ENCODE measurements around the gene PON2.

DNA sequence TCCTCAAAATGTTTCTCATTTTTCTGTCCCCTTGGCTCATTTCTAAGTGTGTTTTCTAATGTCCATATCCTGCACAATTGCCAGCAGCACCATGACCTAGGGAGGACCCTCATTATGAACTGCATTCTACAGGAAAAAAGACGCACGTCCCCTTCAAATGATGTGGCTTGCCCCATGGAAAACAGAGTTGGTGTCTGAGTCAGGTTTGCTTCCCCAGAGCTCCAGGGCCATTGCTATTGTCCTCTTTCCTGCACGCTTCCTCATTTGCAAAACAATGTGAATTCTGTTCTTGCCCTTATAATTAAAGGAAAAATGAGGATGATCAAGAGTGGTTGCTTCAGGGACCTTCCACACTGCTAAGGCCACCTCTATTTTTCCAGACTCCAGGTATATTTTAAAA lies 36.2 kb upstream of the PON2 start:
- TF ChIP-seq, protein P1, sequence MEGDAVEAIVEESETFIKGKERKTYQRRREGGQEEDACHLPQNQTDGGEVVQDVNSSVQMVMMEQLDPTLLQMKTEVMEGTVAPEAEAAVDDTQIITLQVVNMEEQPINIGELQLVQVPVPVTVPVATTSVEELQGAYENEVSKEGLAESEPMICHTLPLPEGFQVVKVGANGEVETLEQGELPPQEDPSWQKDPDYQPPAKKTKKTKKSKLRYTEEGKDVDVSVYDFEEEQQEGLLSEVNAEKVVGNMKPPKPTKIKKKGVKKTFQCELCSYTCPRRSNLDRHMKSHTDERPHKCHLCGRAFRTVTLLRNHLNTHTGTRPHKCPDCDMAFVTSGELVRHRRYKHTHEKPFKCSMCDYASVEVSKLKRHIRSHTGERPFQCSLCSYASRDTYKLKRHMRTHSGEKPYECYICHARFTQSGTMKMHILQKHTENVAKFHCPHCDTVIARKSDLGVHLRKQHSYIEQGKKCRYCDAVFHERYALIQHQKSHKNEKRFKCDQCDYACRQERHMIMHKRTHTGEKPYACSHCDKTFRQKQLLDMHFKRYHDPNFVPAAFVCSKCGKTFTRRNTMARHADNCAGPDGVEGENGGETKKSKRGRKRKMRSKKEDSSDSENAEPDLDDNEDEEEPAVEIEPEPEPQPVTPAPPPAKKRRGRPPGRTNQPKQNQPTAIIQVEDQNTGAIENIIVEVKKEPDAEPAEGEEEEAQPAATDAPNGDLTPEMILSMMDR (IDR thresholded peaks at IDR 0.05), result no peak
- TF ChIP-seq POLR2A (IDR thresholded peaks at IDR 0.05) (no peak), EP300 (IDR thresholded peaks at IDR 0.05; ENCODE audit: low read depth) (no peak)

All from transverse colon (tissue), 3 donors.